Head of caudate nucleus (tissue), 42 donors: Measurements from ENCODE around the gene AFMID.
A peak's percentile ranks its signal among the peaks of the same experiment; 100 is the strongest.

Source experiments
- DNase-seq, 42 donors: peaks; one replicate each; pipeline versions ENCODE4 v3.0.0 to v3.0.0-alpha.2; 2020 to 2021; ENCODE audit warnings: mixed read lengths in 7 of 42
- intact Hi-C: fragments of 100-400 bp; cut with DNase I; formaldehyde crosslinking; loops from one replicate; pipeline ENCODE4 v1.15.0; 2022

Gene AFMID

DNA sequence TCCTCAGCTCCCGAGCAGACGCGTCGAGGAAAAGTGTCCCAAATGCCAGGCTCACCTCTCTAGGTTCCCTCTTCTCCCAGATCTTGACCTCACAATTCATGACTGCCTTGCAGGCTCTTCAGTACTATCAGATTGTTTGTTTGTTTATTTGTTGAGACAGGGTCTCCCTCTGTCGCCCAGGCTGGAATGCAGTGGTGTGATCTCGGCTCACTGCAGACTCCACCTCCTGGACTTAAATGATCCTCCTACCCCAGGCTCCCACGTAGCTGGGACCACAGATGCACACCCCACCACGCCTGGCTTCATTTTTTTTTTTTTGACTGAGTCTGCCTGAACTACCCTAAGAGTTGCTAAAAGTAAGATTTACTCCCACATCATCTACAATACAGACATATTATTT lies 60.1 kb downstream of the AFMID start:
- no peak for DNase-seq
- intact Hi-C loops, result no loop called here

DNA sequence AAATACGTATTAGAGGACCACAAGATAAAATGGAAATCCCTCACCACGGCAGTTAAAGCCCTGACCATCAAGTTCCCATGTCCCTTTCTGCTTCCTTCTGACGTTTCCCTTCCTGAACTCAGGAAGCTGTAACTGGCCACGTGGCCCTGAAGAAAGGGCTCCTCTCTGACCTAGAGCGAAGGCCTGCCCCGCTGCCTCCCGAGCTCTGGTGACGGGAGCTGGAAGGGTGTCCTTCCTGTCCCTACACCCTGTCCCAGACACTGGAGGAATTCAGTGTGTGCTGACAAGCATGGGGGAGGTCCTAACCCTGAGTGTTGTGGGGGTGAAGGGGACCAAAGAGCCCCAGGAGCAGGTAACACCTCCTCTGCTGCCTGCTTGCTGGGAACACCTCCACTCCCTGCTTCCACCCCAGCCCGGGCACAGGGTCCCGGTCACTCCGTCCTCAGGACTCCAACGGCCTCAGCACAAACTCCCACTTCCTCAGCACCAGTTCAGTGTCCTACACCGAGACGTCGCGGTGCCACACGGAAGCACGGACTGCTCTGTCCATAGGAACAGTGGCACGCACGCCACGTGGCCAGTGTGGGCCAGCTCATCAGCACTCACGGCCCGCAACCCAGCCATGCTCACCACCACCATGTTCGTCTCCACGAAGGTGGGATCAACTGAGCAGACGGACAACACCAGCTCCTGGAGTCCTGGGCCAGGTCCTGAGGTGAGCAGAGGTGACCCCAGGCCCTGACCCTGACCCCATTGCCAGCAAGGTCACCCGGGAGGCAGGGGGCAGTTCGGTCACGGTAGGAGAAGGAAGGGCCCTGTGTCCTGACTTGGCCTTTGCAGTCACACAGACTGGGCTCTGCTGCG lies 61.1 kb downstream of the AFMID start:
- peak in 8 of 42 donors; percentile 38 to 83 (median 64) for DNase-seq
- intact Hi-C loops, result no loop called here

DNA sequence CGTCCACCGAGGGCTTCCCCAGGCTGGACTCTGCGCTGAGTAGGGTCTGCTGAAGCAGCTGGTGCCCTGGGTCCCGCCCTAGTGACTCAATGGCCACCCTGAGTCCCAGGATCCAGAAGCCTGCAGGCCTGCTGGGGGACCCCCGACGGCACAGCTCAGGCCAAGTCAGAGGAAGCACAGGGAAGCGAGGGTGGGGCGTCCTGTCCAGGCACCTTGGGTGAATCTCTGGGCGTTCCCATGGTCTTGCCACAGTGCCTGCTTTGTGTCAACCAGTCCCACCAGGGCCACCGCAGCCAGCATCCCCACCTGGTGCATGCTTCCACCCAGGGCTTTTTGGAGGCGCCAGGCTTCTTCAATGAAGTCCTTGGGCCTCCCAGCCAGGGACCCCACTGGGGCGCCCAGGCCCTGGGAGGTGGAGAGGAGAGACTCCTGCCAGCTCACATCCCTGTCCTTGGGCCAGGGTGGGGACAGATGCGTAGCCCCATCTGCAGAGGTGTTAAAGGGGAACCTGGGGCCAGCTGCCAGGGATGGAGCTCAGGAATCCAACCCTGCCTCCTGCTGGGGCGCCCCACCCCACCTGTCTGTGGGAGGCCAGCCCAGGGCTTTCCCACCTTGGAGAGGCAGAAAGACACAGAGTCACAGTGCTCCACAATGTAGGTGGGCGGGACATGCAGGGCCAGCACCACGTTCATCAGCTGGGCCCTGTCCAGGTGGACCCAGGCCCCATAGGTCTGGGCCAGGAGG lies 62.1 kb downstream of the AFMID start:
- intact Hi-C loops, result no loop called here
- no peak for DNase-seq

DNA sequence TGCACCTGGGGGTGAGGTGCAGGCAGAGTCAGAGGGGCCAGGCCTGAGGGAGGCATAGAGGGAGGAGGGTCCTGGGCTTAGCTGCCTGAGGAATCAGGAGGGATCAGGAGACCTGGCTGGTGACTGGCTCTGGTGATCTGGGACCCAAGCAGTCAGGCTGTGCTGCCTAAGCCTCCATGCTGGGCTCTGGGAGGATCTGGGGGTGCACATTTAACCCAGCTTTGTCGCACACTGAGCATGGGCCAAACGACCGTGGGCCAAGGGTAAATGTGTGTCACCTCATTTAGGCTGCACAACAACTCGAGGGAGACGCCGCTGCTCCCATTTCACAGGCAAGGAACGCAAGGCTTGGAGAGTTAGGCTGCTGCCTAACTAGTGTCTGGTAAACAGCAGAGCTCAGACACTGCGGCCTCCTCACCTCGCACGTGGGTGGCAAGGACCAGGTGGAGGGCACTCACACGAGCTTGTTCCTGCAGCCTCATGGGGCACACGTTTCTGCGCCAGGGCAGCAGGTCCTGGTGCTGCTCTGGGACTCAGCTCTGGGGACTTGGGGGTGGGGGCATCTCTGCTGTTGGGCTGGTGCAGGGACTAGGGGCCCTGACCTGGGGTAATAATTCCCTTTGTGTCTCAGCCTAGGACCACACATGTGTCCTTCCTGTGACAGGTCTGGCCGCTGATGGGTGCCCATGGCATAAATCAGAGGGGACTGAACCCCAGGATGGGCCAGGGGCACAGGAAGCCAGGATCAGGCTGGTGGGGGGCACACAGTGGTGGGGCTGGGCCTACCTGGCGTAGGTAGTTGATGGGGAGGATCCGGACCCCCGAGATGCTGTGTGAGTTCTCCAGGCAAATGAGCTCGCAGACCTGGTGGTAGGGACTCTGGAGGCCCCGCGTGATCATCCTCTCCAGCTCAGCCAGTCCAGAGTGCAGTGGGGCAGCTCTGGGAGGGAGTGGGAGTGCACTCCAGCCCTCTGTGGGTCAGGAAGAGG lies 63.0 kb downstream of the AFMID start:
- intact Hi-C loops, result loop anchor here (5.0 to 10.0 kb wide), 2 partner anchors 38 to 75 kb away; partner anchors contain the start of gene BIRC5
- DNase-seq, result peak in 2 of 42 donors; percentile 15 to 25

DNA sequence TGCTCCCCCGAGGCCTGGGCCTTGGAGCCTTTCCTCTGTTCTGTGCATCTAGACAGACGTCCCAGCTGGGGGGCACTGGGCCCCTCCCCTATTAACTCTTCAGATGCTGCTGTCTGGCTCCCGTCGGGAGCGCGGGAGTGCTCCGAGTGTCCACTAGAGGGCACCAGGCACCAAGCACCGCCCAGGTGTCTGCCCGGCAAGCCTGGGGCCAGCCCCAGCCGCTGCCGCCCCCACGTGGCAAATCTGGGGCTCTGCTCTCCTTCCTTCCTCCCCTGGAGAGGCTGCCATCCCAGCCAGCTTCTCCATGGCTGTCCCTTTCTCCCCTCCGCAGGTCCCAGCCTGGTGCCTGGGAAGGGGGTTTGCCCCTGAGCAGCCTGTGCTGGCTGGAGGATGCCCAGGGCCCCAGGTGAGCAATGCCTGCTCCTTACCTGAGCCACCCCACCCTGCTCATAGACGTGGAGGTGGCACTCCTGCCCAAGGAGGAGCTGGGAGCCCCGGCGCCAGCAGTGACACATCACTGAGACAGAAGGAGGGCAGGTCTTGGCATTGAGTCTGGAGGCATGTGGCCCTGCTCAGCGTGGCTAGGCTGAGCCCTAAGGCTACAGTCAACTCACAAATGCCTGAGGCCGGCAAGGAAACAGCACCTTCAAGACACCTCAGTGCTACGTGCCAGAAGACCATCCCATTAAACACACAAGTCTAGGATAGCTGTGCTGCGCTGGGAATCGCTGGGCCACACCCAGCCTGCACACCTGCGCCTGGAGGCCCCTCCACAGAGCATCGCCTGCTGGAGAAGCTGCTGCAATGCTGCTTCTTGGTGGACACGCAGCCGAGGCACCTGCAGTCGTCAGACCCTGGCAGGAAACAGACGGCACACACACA lies 64.0 kb downstream of the AFMID start:
- intact Hi-C loops, result loop anchor here (5.0 to 10.0 kb wide), 2 partner anchors 39 to 76 kb away; partner anchors contain the start of gene BIRC5
- peak; percentile 67 to 94 (median 89) for DNase-seq

DNA sequence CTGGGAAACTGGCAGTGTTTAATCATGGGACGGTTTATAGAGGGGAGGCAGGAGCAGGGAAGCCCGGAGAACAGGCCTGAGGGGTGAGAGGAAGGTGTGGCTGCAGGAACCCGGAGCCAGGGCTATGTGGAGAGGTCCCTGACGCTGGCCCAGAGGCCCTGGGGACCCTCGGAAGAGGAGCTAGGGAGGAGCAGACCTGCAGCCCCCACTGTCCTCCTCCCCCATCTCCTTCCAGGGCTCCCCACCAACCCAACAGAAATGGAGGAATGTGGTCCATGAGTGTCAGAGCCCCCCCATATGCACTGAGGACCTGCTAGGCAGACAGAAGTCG lies 64.6 kb downstream of the AFMID start:
- DNase-seq, result no peak
- intact Hi-C loops, result loop anchor here (5.0 to 10.0 kb wide), 2 partner anchors 39 to 77 kb away; partner anchors contain the start of gene BIRC5

DNA sequence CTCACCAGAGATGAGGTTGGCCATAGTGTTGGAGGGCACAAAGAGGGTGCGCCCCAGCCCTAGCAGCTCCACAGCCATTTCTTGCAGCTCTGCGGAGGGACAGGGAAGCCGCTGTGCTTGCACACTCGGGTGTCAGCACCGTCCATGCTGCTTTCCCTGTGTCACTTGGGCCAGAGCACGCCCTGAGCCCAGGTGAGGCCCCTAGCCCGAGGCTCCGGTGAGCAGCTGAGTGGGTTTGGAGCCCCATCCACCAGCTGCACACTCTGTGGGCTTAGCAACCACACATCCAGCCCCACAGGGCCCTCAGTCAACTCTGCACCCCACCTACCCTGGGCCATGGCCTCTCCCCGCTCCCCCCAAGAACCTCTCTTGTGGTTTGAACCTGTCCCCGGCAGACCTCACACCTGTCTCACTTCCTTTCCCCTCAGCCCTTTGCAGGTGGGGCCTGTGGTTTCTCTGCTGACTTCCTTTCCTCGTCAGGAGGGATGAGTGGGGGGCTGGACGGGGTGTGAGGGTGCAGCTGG lies 65.0 kb downstream of the AFMID start:
- intact Hi-C loops, result loop anchor here (5.0 to 10.0 kb wide), 2 partner anchors 40 to 77 kb away; partner anchors contain the start of gene BIRC5
- DNase-seq, result no peak

DNA sequence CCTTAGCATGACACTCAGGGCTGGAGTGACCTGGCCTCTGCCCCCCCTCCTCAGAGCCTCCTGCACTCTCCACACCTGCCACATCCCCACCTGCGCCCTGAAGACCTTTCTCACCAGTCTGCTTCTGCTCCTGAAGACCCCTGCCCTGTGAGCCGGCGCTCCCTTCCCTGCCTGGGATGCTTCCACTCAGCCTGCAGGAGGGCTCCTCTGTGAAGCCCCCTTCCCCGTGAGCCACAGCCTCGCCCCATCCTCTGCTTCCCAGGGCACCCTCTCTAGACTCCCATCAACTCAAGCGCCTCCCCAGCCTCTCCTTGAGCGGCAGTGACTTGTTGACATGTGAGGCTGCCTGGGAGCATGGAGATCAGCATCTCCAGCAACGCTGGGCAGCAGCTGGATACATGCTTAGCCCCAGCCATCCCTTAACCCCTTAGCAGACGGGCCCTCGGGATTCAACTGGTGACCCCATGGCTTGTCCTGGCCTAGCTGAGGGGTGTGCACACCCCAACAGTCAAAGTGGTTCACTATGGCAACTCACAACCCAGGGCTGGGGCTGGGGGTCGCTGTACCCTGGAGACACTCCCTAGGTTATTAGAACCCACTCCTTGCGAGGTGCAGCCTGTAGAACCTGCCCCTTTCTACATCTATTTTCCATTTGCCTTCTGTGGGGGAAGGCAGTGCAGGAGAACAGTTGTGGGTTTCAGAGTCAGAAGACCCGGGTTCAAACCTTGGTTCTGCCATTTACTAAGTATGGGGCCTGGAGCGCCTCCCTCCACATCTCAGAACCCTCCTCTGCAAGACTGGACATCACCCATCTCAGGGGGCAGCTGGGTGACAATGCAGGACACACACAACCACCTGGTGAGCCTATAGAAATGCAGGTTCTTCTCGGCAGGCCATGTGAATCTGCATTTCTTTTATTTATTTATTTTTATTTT lies 65.8 kb downstream of the AFMID start:
- no peak for DNase-seq
- intact Hi-C loops, result loop anchor here (5.0 to 10.0 kb wide), 2 partner anchors 41 to 78 kb away; partner anchors contain the start of gene BIRC5

DNA sequence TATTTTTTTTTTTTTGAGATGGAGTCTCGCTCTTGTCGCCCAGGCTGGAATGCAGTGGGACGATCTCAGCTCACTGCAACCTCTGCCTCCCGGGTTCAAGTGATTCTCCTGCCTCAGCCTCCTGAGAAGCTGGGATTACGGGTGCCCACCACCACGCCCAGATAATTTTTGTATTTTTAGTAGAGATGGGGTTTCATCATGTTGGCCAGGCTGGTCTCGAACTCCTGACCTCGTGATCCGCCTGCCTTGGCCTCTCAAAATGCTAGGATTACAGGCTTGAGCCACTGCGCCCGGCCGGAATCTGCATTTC lies 66.4 kb downstream of the AFMID start:
- intact Hi-C loops, result loop anchor here (5.0 to 10.0 kb wide), 2 partner anchors 41 to 79 kb away; partner anchors contain the start of gene BIRC5

DNA sequence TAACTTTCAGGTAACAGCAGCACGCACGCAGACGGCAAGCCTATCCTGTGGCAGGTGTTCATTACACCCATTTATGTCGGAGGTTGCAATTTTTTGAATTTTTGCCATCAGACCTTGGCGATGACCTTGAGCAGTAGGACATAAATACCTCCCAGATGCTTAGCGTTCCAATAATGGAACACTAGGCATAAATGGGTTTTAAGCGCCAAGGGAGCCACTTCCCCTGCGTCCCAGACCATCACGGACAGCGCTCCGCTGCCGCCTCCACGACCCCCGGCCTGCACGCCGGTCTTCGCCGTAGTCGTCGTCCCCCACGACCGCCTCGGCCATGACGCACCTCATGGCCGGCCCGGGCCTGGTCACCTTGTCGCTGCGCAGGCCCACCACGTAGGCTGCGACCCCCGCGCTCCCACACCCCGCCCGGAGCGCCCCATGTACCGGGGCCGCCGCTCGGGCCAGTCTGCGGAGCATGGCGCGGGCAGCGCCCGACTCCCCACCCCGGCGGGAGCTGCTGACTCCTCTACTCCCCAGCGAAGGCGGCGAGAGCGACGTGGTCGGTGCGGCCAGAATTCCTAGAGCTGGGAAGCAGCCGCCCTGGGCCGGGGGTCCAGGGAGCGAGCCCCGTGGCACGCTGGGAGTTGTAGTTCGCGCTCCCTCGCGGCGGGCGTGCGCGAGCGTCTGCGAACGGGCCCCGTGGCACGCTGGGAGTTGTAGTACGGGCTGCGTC lies 66.9 kb downstream of the AFMID start:
- DNase-seq, result peak; percentile 77 to 96 (median 92)
- intact Hi-C loops, result loop anchor here (5.0 to 10.0 kb wide), 2 partner anchors 42 to 79 kb away; partner anchors contain the start of gene BIRC5

More for the DNA sequence above, 66.4 kb downstream of the AFMID start:
- DNase-seq, result peak in 1 of 42 donors; percentile 51

DNA sequence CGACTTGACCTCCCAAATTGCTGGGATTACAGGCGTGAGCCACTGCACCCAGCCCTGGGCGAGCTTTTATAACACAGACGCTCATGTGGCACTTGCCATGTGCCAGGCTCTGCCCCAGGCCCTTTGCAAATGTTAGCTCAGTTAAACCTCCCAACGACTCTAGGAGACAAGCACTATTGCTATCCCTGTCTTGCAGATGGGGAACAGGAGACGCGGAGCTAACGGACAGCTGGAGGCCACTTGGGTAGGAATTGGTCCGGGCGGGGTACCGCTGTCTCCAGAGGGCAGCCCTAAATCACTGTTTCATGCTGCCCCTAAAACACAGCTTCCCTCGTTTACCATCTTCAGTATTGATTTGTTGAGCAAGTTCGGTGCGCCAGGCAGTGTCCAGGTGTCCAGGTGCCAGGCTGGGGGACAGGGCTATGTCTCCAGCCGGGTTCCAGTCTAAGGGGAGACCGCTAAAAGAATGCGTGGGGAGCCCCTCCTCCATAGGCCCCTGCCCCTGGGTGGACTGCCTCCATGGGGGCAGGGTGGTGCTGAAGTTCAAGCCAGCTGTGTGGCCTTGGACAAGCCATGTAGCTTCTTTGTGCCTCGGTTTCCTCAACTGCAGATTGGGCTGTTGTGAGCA lies 68.0 kb downstream of the AFMID start:
- intact Hi-C loops, result loop anchor here (10.0 kb wide), 1 partner anchor 80 kb away; no protein-coding TSS in a partner anchor

DNA sequence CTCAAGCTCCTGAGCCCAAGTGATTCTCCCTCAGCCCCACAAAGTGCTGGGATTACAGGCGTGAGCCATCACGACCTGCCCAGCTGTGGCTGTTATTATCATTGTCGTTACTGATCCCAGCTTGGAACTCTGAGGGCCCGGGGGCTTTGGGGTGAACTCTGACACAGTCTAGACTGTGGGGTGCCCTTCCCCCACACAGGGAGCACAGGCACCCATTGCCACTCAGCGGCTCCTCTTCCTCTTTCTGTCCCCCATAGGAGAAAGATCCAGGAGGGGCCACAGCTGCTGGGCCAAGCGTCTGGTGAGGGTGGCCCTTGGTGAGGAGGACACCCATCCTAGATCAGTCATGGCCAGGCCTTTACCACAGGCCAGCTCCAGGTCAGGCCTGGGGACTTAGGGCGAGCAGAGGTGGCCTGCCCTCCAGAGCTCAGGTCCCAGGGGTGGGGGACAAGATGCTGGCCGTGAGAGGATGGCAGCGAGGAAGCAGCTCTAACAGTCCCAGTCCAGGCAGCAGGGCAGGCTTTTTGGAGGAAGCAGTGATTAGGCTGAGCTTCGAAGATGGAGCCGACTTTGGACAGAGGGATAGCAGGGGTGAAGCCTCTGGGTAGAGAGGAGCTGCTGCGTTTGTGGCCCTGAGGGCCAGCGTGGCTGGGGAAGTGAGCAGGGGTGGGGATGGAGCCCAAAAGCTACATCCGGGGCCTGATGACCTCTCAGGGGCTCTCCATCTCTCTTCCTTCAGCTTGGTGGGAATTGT lies 69.0 kb downstream of the AFMID start:
- DNase-seq, result no peak
- intact Hi-C loops, result loop anchor here (10.0 kb wide), 1 partner anchor 81 kb away; no protein-coding TSS in a partner anchor

More for the DNA sequence above, 68.0 kb downstream of the AFMID start:
- no peak for DNase-seq

DNA sequence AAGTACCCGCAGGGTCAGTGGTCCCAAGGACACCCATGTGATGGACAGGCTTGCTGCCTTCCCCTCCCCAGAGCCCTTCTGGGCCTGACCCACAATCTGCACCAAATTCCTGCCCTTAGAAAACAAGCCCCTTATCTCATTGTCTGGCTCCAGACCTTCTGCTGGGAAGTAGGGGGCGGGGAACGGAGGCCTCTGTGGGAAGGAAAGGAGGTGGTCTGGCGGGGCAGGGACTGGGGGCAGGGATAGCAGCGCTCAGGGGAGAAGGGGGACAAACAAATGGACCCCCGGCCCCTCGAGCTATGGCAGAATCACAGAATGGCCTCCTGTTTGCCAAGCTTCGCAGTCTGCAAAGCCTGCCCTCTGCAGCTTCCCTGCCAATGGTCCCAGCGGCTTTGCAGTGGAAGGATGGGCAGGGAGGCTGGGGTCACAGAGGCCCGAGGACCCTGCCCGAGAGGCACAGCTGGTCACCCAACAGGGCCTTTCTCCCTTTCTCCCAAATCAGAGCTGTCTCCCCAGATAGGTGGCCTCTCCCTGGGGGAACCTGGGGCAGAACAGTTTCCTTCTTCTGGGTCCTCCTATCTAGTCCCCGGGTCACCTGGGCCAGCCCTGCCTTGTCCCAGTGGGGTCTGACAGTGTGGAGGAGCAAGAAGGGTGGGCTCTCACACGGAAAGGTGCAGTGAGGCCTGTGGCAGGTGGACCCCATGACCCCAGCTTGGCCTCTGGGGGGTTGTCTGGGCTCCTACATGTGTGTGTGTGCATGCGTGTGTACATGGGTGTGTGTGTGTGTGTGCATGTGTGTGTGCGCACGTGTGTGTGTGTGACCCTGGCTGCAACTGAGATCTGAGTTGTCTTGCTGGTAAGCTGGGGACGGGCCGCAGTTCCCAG lies 69.8 kb downstream of the AFMID start:
- DNase-seq, result no peak
- intact Hi-C loops, result loop anchor here (10.0 kb wide), 1 partner anchor 82 kb away; no protein-coding TSS in a partner anchor
